Stimulated activated CD4-positive, alpha-beta T cell treated with anti-CD3 and anti-CD28 coated beads, Interleukin-1b, Interleukin-23, amount 100 ng/mL, for 4 hours (primary cell): Measurements from ENCODE around the gene TMEFF2.

Experiments
- DNase-seq, 2 donors: peaks; one replicate each; pipeline ENCODE4 v3.0.0-alpha.2; 2020; ENCODE audit warnings: low read depth in 2 of 2

TMEFF2 gene

DNA sequence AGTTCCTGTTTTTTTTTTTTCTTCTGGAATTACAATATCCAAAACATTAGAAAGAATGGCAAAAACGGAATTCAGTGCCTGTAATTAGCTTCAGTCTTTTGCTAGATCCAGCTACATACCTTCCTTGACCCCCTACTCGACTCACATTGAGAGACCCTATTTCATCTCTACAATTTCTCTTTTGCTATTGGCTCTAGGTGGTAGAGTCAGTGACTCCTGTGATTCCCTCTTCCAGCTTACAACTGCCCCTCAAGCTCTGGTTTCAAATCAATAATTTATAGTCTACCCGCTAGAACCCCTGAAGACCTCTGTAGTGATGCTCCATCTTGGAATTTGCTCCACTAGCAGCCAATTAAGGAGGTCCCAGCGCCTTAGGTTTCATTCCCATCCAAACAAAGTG, 125.8 kb downstream of the TMEFF2 start:
- no peak for DNase-seq

DNA sequence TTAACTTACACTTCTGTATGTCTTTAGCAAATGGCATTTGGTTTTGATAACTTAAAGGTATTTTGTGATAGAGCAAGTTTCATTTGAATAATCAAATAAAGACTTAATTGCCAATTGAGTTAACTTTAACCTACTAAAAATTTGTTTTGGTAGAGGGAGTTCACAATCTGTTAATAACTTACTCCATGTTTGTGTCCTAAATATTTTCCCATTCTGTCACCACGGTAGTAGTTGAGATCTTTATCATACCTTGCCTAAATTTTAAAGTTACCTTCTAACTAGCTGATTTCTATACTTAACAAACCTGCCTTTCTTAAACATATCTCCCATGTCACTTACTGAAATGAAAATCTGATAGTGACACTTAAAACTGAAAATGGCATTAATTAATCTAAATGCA, 127.1 kb downstream of the TMEFF2 start:
- no peak for DNase-seq

DNA sequence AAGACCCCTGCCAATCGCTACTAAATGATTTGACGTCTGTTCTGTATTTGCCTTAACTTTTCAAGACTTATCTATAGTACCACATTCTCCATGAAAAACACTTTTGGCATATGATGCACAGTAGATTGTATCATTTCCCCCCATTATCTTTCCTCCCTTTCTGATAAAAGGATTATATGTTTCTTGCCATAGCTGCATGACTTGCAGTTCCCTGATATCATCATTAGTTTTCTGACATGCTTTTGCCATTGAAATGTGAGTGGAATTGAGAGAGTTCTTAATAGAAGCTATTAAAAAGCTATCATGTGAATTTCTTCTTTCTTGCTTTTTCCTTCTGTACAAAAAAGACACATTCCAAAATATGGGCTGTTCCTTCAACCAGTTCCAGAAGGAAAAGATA, 130.3 kb downstream of the TMEFF2 start:
- DNase-seq: no peak

DNA sequence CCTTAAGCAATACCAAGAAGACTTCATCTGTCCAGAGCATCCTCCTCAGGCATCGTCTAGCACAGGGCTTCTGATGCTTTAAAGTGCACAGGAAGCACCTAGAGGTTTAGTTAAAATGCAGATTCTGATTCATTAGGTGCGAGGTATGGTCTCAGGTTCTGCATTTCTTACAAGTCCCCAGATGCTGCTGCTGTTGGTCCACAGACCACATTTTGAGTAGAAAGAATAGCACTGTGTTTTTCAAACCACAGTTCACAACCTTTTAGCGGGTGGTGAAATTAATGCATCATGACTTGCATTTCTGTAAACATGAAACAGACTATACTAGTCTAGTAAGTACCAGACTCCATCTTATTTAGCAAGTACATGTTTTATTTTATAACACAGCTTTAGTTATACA, 134.6 kb downstream of the TMEFF2 start:
- no peak for DNase-seq

DNA sequence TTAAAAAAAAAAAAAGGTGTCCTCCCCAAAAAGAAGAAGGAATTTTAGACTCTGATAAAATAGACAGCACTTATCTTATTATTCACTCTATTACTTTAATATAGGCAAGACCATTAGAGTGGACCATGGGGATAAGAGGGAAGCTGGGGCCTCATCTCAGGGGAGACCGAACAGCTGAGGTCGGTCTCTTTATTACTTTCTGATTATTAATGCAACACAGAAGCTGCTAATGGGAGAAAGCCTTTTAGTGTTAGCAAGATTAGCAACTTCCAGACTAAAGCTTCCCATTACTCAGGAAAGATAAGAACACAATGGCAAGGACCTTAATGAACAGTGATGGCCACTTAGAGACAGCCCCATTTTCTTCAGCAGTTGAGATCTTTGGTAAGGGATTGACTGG, 135.5 kb downstream of the TMEFF2 start:
- DNase-seq: no peak

DNA sequence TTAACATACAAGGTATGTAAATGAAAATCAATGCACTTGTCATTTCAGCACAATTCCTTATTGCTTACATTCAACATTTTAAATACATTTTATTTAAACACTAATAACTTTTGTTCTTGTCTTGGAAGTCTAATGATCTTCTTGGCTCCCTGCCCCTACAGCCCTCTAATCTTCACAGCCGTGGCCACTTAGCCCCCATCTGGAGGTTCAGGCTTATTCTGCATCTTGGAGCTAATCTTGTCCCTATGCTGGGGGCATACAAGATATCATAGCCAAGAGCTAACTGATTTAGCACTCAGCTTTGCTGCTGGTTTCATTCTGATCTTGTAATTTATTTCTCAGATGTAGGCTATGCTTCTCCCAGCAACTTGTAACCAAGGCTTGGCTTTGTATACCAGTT, 140.8 kb downstream of the TMEFF2 start:
- no peak for DNase-seq

DNA sequence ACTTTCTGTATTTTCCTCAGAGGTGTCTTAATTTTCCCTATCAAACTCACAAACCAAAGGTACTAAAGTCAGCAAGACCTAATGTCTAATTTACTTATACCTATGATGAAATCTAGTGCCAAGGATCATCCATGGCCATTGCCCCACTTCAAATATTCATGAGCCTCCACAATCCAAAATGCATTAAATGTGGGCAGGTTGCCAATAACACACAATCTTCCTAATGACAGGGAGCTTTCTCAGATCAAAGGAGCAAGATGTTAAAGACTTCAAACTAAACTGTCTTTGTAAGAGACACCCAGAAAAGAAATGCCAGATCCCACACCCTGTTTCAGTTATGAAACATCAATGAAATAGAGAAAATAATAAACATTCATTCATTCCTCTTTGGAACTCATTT, 143.2 kb downstream of the TMEFF2 start:
- DNase-seq: no peak

DNA sequence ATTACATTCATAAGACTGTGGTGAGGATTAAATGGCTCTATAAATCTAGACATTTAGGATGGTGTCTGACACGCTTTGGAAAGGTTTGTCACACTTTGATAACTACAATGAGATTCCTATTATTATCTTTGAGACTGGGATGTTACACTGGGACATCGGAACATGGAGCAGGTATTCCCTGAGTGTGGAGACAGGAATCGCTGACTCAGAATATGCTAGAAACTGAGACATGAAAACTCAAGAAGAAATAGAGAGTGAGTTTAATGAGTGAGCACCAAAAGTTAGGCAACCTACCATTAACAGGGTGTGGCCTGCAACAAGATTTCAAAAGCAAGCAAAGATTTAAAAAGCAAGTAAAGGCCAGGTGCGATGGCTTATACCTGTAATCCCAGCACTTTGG, 145.4 kb downstream of the TMEFF2 start:
- DNase-seq: no peak

DNA sequence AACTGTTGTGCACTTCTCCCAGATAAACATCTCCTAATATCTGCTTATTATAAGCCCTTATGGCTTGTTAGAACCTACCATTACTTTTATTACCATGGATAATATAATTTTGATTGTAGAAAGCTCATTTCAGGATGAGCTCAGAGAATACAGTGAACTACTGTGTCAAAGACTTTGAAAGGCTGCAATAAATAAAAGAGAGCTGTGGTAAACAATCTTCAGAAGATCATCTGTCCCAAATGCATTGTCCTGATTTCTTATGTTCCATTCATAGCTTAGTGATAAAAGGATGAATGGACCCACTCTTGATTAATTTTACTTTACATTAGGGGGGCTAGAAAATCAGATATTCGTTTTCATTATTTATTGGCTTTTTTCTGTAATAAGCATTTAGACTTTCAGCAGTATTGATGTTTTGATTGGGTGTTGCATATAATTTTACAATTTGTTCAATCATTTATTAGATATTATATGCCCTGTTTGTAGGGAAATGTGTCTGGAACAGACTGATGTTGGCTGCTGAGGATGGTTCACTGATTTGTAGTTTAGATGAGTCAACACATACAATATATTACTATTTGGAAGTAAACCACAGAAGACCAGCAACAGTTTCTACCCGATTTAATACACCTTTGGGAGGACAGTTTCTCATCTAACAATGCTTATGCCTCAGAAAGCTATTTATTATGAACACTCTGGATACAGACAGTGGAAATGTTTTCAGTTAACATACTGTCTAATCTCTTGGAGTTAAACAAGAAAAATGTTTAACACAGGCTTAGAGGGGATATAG, 147.2 kb downstream of the TMEFF2 start:
- DNase-seq: no peak

DNA sequence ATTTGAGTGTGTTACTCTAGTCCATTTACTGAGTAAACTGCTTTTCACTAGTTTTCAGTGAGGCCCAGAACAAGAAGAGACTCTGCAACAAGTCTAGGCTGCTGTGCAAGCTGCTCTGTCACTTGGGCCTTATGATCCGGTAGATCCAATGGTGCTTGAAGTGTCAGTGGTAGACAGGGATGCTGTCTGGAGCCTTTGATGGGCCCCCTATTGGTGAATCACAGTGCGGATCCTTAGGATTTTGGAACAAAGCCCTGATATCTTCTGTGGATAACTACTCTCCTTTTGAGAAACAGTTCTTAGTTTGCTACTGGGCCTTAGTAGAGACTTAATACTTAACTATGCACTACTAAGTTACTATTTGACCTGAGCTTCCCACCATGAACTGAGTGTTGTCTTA, 150.2 kb downstream of the TMEFF2 start:
- no peak for DNase-seq

DNA sequence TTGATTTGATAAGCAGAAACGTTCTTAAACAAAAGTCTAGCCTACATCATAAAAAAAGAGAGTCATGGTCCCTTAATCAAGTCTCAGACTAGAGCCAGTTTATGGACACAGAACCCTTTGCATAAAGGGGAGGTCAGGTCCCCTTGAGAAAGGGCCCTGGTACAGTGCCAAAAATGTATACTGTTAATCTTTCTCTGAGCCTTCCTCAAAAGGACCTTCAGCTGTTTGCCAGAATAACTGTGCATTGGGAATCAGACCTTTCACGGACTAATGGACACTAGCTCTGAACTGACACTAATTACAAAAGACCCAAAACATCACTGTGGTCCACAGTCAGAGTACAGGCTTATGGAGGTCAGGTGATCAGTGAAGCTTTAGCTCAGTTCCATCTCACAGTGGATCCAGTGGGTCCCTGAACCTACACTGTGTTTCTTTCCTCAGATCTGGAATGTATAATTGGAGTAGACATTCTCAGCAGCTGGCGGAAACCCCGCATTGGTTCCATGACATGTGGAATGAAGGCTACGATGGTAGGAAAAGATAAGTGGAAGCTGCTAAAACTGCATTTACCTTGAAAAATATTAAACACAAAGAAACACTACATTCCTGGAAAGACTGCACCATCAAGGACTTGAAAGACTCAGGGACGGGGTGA, 151.4 kb downstream of the TMEFF2 start:
- no peak for DNase-seq

DNA sequence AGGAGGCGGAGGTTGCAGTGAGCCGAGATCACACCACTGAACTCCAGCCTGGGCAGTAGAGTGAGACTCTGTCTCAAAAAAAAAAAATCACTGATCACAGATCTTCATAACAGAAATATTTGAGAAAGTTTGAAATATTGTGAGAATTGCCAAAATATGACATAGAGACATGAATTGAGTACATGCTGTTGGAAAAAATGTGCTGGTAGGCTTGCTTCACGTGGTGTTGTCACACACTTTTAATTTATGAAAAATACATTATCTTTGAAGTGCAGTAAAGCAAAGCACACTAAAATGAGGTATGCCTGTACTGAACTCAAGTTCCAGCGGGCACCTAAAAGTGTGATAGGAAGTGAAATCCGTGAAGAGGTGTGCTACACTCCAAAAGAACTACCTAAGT, 152.6 kb downstream of the TMEFF2 start:
- DNase-seq: no peak

DNA sequence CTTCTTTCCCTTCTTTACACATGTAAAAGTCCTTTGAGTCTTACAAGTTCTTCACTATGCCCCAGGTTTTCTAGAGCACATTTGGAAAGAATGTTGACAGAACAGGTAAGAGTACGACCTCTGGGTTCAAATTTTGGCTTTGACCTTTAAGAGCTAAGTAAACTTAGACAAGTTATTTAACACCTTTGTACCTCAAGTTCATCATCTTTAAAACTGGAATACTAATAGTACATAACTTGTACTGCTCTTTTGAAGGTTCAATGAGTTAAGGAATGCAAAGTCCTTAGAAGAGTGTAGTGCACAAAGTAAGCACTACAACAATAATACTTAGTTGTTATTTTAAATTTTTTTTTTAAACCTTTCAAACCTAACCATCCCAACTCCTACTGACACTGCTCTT, 156.6 kb downstream of the TMEFF2 start:
- DNase-seq: no peak

DNA sequence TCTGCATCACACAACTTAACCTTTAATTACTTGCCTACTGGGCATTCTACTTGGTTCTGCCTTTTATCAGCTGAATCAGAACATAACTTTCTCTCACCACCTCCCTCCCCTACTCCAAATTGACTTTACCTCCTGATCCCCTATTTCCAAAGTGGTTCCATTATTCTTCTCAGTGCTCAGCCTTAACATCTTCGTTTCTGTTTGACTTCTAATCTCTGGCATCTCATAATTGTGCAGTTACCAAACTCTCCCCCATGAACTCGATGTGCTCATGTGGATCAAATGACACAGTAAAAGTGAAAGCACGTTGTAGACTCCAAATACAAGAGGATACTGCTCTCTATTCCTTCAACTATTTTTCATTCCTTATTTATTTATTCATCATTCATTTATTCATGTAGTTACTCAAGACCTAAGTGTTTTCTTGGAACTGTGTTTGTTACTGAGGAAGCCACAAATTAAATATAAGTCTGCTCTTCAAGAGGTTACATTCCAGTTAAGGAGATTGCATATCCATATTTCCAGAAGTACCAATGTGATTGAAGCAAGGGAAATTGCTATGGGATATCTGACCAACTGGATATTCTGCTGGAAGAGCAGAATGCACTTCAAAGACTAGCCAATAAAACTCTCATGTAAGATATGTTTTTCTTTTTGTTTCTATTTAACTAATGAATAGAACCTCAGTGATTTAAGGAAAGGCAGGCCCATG, 158.8 kb downstream of the TMEFF2 start:
- DNase-seq: no peak

DNA sequence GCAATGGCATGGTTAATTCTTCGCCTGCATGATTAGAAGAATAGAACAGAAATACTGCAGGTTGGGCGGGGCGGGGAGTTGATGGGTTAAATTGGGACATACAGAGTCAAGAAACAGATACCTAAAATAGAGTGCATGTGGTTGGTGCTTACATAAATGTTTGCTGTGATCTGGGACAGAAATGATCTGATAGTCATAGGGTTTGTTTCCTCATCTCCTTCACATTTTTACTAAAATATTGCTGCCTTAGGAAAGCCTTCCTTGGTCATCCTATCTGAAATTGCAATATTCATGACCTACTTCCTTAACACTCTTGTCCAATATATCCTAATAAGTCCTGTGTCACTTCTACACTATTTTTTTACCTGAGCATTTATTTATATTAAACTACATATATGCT, 163.9 kb downstream of the TMEFF2 start:
- DNase-seq: no peak

DNA sequence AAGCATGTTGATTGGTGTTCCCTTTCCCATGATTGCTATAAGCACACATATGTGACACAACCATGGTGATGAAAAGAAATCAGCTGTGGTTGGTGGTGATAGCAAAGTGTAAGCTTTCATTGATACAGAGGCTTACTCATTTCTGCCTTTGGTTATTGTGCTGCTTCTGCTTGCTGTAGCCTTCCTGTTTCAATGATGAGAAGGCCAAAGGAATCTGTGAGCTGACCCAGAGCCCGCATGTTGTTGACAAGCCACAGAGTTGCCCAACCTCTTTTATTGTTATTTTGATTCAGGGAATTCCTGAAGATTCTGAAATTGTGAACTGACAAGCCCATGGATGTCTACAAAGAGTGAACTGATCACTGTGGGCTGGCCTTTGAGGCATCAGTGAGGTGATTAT, 164.4 kb downstream of the TMEFF2 start:
- DNase-seq: no peak

DNA sequence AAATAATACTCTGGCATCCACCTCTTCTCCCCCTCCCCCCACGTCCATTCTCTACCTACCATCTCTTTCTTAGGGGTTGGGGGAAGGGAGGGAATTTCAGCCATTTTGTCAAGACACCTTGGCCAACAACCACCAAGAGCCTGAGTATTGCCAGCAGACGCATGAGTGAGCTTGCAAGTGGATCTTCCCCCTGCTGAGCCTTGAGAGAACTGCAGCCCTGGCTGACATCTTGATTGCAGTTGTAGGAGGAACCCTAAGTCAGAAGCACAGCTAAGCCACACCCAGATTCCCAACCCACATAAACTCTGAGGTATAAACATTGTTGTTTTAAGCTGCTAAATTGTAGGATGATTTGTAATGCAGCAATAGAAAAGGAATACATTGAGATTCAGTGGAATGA, 165.6 kb downstream of the TMEFF2 start:
- DNase-seq: no peak

DNA sequence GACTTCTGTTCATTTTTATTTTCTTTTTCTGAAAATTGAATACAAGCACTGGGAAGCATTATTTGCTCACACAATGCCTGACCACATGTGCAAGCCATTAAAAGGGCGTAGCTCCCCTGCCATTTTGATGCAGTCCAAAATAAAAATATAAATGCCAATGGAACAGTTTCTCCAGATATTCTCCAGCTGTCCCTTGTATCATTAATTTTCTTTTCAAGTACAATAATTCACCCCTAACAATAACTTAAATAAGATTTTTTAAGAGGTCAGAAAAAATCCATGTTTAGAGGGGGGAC, 168.0 kb downstream of the TMEFF2 start:
- no peak for DNase-seq

DNA sequence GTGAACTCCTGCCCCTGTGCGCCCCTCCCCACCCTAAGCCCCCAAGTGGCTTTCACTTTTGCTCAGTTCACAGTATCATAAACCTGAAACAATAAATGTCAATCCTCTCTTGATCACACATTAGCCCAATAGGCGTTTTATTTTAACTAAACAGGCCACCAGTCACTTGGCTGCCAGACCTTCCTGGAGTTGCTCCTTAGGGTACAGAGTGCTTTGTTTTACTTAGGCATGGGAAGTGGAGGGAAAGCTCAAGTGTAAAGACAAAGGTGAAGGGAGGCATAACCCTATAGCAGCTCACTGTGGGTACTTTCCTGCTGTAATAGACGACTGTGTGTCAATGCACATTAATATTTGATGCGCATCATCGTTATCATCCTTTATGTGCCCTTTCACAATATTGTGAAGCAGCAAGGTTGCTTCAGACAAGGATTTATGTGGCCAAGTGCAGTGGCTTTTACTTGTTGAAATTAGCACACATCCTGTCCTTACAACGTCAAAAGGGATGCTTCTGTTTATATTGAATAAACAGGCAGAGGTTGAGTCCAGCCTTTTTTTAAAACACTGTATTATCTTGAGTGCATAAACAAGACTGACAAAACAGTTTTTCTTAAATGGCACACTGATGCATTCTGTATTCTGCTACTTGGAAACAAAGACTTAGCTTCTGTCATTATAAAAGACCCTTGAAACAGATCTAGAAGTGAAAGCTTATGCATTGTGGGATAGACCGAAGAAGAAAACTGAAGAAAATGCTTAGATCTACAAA, 168.5 kb downstream of the TMEFF2 start:
- no peak for DNase-seq

DNA sequence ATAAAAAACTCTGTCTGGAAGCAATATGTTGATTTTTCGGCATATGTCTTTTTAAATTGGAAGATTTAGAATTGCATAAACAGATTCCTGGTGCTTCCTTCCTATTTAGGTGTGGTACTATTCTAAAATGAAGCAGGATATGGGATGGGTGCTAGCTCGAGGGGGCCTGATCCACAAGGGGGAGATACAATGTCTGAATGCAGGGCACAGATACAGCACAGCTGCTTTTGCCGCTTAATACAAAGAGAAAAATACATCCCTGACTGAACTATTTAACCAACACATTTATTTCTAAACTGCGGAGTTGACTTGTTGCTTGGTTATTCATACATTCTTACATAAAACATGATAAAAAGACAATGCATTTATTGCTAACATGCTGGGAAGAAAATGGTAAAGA, 169.1 kb downstream of the TMEFF2 start:
- DNase-seq: no peak

DNA sequence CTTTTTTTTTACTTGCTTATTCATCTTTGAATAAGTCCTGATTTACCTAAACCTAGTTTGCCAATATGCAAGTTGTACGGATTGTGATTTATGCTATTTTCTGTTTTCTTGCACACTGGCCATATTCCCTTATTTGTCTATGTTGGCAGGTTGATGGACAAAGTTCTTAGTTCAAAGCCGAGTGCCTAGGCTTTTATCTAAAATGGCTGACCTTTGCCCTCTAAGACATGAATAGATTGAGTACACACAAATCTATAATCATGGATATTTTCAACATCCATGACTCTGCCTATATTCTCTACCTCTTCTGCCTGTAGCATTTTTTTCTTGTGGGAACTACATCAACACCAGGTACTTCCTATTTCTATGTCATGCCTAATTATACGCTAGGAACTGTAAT, 171.7 kb downstream of the TMEFF2 start:
- DNase-seq: no peak

DNA sequence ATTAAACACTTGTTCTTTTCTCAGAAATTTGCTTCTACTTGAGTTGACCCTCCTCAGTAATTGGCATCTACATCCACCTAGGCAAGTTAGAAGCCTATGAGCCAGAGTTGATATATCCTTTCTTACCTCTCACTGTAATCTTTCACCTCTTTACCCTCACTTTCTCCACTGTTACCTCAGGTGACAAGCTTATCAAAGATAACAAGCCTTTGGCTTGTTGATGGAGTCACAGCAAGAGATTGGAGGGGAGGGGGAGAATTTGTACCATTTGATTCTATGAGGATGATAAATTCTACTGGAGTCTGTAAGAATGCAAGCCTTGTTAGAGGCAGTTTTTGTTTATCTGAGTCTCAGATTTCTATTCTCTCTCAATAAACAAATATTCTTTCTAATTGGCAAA, 176.9 kb downstream of the TMEFF2 start:
- DNase-seq: no peak

DNA sequence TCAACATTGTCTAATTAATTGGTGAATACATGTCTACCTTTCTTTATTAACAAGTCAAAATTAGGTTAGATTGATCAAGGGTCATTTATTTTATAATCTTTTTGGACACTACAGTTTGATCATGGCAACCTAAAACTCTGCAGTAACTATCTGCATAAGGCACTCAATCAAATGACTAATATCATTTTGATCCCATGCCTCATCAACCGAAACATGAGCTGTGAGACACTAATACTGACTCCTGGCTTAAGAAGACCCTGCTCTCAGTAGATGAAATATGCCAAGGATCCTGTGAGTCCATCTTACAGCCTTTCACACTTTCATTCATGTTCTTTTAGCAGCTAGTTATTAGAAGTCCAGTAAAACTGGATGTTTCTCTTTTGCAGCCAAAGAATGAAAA, 178.5 kb downstream of the TMEFF2 start:
- no peak for DNase-seq
